ENCODE measurements around the gene KCNQ5. TPM values are rescaled to one million over a fixed set of nuclear protein-coding genes. Genes with fewer than 3 reads are reported as not detected.

KCNQ5 gene
- total RNA-seq, 1 experiment from 2014 or later = 0.07 TPM

- WGBS (ENCODE audit: extremely low coverage, insufficient read length, low lambda C conversion rate) = no CpG with 5 or more reads among the region's 3 CpGs
- H3K4me1 ChIP-seq (ENCODE audit: insufficient read depth, low read length) = no peaks in the 10 kb centered on the region
- Mint-ChIP-seq H3K27me3 (ENCODE audit: low read depth) (no peaks in the 10 kb centered on the region), H3K4me1 (0 out of 4 replicates have a peak, but pooled peaks cover 0 to 2% of the 10 kb centered on the region in 2 experiments), H3K36me3 (ENCODE audit: insufficient read depth in 1 of 3, low read depth in 3 of 3) (0 out of 7 replicates have a peak, but pooled peaks cover 0 to 2% (median 0%) of the 10 kb centered on the region in 3 experiments), H3K4me3 (no peak overlapping the region), H3K9me3 (0 out of 5 replicates have a peak, but pooled peaks cover 0 to 2% of the 10 kb centered on the region in 2 experiments), H3K27ac (no peak overlapping the region)
- H3T11ph ChIP-seq (ENCODE audit: low read length) = no peak overlapping the region
- H2BK5ac ChIP-seq (ENCODE audit: insufficient read length, low read length) = no peak overlapping the region
- no peak overlapping the region for H4K91ac ChIP-seq (ENCODE audit: insufficient read length, low read depth, low read length)
- no peak overlapping the region for H4K8ac ChIP-seq (replicated peaks; ENCODE audit: insufficient read length, low read depth, low read length)
- H3K9ac ChIP-seq (ENCODE audit: extremely low read depth, insufficient read length, low read length) = no peak overlapping the region
- H3K18ac ChIP-seq (ENCODE audit: insufficient read length, low read depth, low read length) = no peak overlapping the region
- no peaks in the 10 kb centered on the region for H3K27me3 ChIP-seq (ENCODE audit: insufficient read depth, low read length)
- no peak for DNase-seq
- H3K56ac ChIP-seq (ENCODE audit: insufficient read length, low read depth, low read length) = no peak overlapping the region
- no peaks in the 10 kb centered on the region for H3K79me1 ChIP-seq (ENCODE audit: insufficient read depth, low read depth, low read length, poor library complexity, severe bottlenecking)
- H2AK5ac ChIP-seq (ENCODE audit: insufficient read length, low read length) = no peak overlapping the region
- H2BK15ac ChIP-seq (ENCODE audit: low read depth, low read length) = no peak overlapping the region
- H3K9me3 ChIP-seq (ENCODE audit: control insufficient read depth, low read depth, low read length) = no peaks in the 10 kb centered on the region
- H2BK20ac ChIP-seq (ENCODE audit: low read depth, low read length, poor library complexity, severe bottlenecking) = no peak overlapping the region
- H4K20me1 ChIP-seq (ENCODE audit: control insufficient read depth, insufficient read depth, insufficient read length) = no peaks in the 10 kb centered on the region
- H3K23ac ChIP-seq (ENCODE audit: insufficient read length, low read depth, low read length) = no peak overlapping the region
- no peaks in the 10 kb centered on the region for H3K23me2 ChIP-seq (ENCODE audit: insufficient read length, low read depth, low read length, poor library complexity, severe bottlenecking)
- no peaks in the 10 kb centered on the region for H3K79me2 ChIP-seq (ENCODE audit: insufficient read depth, low read length)
- H3K14ac ChIP-seq (ENCODE audit: insufficient read depth, low read length) = no peak overlapping the region
- no peak overlapping the region for H3K4ac ChIP-seq (ENCODE audit: low read depth, low read length)
- H2BK120ac ChIP-seq (ENCODE audit: low read depth, low read length, poor library complexity, severe bottlenecking) = no peak overlapping the region
- no peak overlapping the region for H4K5ac ChIP-seq (ENCODE audit: insufficient read length, low read depth, low read length)
- H3K4me2 ChIP-seq (ENCODE audit: insufficient read depth, insufficient read length, low read length) = no peak overlapping the region
- H3K27ac ChIP-seq (ENCODE audit: insufficient read length, low read depth, low read length) = no peak overlapping the region
- no peak for TF ChIP-seq CTCF (conservative IDR thresholded peaks at IDR 0.05)
- no peak overlapping the region for H2BK12ac ChIP-seq (ENCODE audit: insufficient read length, low read depth, low read length)
- H2AFZ ChIP-seq (ENCODE audit: low read length) = no peak overlapping the region
Measured at GRCh38 chr6:72757048-72757447, 135.2 kb downstream of the KCNQ5 start.

Data from H9 (cell line).